ENCODE results near the gene NPIPB6.
A peak's percentile ranks its signal among the peaks of the same experiment; 100 is the strongest.

The NPIPB6 gene

DNA sequence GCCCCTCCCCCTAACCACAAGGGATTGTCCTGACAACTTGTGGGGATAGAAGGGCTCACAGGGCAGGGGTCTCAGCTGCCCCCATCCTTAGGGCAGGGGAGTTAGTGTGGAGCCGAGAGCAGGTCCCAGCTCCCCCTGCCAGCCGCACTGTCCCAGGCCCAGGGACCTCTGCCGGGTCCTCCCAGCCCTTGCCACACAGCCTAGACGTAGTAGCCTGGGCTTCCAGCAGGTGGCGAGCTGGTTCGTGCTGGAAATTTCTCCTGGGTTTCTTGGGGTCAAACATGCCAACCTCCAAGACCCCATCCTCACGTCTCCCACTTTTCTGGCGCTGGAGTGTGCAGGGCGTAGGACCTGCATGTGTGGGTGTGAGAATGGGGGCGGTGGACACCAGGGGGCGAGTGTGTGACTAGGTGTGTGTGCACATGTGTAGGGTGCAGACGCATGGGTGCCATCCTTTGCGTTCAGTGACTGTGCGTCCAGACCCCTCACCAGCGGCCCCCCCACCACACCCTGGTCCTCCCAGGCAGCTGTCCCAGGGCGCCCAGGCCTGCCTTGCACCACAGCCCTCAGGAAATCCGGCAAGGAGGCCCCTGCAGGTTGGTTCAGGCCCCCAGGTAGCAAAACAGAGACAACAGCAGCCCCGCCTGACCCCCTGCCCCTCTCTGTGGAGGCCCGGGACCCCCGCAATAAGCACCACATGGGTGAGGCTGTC, 41.5 kb downstream of the NPIPB6 start:
- no peak for DNase-seq

DNA sequence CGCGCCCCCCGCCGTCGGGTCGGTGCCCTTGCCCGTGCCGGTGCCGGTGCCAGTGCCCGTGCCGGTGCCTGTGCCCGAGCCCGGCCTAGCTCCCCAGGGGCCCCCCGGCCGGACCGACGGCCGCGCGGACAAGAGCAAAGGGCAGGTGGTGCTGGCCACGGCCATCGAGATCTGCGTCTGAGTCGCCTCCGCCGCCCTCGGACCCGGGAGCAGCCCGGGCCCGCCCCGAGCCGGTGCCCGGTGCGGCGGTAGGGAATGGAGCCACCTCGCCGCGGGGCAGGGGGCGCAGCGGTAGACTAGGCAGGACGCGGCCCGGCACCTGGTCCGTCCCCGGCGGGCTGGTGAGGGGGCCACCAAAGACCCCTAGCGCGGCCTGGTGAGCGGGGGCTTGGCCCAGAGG, 42.6 kb downstream of the NPIPB6 start:
- DNase-seq: no peak

DNA sequence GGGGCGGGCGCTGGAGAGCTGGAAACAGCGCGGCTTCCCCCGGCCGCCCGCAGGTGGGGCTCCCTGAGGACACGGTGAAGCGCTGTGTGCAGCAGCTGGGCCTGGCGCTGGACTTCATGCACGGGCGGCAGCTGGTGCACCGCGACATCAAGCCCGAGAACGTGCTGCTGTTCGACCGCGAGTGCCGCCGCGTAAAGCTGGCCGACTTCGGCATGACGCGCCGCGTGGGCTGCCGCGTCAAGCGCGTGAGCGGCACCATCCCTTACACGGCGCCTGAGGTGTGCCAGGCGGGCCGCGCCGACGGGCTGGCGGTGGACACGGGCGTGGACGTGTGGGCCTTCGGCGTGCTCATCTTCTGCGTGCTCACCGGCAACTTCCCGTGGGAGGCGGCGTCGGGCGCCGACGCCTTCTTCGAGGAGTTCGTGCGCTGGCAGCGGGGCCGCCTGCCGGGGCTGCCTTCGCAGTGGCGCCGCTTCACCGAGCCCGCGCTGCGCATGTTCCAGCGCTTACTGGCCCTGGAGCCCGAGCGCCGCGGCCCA, 43.2 kb downstream of the NPIPB6 start:
- DNase-seq: no peak

DNA sequence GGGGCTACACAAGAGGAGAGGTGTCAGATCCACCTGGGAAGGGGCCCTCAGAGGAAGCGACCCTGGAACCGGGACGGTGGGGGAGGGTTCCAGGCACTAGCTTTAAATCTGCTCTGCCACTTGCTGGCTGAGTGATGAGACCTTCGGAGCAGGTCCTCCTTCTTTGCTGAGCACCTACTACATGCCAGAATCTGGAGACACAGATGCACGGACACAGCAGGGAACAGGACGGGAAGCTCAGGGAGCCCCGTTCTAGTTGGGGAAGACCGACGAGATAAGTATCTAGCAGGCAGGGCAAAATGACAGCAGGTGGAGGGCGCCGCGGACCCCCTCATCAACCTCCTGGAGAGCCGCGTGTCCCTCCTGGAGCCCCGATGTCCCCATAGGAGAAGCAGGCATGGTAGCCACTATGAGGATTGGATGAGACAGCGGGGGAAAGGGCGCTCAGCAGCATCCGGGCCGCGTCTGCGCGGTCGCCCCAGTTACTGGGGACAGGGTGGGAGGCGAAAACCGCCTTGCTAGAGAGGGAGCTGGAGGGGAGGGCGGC, 43.8 kb downstream of the NPIPB6 start:
- no peak for DNase-seq

DNA sequence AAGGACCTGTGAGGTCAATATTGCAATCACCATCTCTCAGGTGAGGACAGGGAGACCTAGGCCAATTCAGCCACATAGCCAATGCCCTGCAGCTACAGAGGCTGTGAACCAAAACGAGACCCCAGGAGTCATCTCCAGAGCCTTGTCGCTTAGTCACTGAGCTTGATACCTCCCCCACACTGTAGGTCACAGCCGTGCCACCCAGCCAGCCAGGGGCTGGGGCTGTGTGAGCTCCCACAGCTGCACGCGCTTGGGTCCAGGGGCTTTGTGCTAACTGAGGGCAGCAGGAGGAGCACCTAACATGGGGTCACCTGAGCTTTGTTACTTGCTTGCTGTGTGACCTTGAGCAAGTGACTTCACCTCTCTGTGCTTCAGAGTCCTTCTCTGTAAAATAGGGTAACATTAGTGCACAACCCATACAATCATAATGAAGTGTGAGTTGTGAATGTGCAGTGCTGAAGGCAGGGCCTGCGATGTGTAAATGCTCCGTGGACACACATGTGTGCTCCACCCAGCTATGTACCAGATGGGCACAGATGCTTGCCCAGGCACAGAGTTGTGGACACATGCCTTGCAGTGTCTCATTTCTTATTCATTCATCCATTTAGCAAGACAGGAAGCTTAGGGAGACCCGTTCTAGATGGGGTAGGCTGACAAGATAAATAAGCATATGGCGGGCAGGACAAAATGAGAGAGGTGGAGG, 45.1 kb downstream of the NPIPB6 start:
- no peak for DNase-seq

DNA sequence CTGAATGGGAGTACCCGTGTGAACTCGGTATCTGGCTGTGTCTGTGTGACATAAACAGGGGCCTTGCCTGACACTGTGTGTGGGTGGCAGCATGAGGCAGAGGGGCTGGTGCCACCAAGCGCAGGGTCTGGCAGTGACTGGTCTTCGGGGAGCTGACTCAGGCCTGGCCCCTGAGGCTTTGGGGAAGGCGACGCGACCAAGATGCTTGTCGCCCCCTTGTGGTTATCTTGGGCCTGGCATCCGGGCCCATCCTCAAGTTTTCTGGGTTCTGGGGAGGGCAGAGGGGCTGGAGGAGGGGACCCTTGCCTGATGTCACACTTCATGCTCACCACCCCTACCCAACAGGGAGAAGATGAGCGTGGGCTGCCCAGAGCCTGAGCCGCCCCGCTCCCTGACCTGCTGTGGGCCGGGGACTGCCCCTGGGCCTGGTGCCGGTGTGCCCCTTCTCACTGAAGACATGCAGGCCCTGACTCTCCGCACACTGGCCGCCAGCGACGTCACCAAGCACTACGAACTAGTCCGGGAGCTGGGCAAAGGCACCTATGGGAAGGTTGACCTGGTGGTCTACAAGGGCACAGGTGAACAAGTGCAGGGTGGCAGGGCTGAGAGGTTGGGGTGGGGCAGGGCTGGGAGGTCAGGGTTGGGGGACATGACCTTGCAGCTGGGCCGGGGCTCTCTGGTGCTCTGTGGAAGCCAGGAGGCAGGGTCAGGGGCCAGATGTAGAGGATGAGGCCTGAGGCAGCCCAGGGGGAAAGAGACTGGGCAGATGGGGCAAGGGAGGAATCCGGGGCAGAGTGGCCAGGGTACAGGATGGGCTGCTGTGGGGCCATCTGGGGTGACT, 46.0 kb downstream of the NPIPB6 start:
- no peak for DNase-seq

DNA sequence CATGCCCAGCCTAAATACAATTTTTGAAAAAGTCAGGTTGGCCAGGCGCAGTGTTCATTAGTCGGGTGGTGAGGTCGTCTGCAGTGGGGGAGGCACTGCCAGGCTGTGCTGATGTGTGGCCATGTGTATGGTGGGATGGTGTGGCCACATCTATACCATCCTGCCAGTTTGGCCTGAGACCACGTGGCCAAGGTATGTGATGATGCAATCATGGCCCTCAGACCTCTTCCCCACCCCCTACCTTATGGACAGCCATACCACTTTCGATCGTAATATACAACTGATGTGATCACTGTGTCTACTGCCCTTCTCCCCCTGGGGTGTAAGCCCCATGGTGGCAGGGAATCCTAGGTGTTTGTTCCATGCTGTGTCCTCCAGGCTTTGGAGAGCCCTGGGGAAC, 47.3 kb downstream of the NPIPB6 start:
- DNase-seq: no peak

DNA sequence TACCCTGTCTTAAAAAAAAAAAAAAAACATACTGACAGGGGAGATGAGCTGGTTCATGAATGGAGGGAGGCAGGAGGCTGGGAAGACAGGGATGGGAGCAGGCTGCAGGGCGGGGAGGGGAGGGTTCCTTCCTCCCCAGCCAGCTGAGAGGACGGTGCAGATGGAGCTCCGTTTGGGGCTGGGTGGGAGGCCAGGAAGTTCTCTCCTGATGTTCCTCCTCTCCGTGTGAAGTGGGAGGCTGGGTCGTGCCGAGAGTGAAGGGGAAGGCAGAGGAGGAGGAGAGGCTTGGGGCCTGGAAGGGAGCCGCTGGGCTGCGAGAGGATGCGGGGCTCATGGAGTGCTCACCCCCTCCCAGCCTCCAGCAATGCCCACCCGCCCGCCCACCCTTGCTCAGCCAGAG, 49.7 kb downstream of the NPIPB6 start:
- DNase-seq: no peak

DNA sequence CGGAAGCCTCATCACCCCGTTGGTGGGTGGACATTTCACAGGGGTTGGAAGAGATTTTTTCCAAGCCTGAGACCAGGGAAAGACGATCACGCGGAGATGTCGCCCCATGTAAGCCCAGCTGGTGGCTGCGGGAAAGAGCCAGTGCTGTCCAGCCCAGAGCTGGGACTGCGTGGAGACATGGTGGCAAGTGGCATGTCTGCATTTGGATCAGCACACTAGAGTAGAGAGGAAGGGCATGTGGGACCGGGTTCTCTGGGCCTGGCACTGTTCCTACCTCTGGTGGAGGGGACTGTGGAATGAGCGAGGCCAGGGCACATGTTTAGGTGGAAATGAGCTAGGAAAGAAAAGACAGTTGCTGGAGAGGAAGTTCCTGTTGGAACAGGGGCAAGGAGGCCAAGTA, 51.0 kb downstream of the NPIPB6 start:
- DNase-seq: no peak

DNA sequence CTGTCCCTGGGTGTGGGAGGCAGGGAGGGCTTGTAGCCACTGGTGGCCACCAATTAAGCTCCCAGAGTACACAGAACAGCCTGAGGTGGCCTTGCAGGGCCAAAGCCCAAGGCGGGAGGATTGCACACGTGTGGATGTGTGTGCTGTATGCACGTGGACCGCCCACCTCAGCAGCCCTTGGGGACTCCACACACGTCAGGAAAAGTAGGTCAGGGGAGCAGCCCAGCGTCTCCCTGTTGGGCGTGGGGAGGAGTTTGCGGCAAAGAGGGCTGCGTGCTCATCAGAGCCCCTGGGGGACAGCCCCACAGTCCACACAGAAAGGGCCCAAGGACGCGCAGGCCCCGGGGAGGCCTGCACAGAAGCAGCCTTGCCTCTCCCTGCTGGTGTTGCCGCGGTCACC, 51.4 kb downstream of the NPIPB6 start:
- no peak for DNase-seq

DNA sequence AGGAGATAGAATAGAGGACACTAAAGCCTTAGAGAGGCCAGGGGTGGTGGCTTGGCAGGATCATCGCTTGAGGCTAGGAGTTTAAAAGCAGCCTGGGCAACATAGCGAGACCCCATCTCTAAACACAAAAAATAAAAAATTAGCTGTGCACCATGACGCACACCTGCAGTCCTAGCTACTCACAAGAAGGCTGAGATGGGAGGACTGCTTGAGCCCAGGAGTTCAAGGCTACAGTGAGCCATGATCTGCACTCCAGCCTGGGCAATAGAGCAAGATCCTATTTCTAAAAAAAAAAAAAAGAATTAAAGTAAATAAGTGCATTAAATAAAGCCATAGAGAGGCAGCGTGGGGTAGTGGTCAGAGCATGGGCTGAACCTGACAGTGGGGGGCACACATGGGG, 51.9 kb downstream of the NPIPB6 start:
- no peak for DNase-seq

DNA sequence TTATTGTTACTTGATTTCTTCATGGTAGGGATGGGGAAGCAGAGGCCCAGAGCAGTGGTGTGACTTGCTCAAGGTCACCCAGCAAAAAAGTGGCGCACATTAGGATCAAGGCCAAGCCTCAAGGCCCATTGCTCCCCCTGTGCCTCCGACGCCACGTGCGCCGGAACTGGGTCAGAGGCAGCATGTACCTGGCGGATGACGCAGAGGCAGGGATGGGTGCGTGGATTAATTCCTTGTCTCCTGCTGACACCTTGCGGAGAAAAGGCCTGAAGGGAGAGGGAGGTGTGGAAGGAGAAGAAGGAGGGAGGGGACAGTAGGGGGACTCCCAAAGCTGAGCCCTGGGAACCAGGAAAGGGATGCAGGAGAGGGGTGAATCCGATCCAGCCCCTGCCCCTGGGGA, 52.5 kb downstream of the NPIPB6 start:
- no peak for DNase-seq

DNA sequence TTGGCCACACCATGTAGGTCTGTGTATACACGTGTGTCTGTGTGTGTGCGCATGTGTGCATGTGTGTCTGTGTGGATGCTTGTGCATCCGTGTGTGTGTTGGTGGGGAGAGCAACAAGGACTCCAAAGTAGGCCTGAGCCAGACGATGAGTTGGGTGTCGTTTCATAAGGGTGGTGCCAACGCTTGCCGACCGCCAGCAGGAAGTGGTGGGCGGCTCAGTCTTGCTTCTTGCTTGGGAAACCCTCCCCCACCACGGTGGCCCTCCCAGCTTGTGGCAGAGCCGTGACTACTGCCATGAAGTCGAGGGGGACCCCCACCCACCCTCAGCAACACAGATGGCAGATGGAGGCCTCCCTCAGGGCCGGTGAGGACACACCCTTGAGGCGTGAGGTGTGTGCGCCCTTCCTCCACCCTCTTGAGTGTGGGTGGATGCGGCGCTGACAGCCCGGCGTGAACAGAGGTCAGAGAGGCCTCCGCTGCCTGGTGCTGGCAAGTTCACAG, 53.4 kb downstream of the NPIPB6 start:
- no peak for DNase-seq

DNA sequence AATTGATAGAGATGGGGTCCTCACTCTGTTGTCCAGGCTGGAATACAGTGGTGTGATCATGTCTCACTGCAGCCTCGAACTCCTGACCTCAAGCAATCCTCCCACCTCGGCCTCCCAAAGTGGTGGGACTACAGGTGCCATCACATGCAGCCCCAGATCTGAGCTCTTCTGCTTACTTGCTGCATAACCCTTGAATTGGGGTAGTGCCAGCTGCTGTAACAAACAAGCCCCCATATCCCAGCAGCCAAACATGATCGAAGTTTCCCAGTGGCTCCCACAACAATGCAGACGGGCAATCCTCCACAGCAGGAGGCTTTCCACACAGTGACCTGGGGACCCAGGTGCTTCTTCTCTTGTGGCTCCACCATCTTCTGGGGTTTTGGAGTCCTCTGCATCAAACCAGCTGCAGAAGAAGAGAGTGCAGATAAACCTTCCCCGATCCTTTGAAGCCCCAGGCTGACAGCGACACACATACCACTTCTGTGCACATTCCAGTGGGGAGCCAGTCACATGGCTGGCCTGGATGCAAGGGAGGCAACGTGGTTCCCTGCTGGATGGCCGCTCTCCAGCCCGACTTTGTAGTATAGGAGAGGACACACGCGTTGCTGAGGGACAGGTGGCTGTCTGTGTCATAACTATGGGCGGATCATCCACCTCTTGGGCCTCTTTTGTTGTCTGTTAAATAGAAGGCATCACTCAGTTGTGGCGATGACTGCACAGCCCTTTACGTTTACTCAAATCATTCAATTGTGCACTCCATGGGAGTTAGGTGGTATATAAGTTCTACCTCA, 54.3 kb downstream of the NPIPB6 start:
- DNase-seq: peak; percentile 38

DNA sequence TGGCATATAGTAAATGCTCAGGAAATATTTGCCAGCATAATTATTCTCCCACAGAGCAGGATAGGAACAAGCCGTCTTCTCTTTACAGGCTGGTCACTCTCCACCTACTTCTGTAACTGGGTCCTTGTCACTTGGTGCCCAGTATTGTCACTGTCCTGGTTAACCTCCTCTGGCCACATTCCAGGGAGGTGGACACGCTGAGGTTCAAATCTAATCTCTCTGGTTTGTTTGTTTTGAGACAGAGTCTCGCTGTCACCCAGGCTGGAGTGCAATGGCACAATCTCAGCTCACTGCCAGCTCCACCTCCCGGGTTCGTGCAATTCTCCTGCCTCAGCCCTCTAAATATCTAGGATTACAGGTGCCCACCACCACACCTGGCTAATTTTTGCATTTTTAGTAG, 55.4 kb downstream of the NPIPB6 start:
- no peak for DNase-seq

DNA sequence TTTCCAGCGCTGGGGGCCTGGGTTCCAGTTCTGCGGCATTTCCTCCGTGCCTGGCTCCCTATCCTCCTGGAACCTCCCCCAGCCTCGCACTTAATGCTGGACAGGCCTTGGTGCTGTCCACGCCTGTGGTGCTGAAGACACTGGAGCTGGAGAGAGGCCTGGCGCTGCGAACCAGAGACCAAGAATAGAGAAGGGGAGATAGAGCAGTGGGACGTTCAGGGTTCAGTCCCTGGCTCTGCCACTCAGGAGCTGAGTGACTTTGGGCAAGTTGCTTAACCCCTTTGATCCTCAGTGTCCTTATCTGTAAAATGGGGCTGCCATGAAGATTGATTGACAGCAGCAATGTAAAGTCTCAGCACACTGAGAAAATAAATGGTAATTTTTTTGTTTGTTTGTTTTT, 59.1 kb downstream of the NPIPB6 start:
- no peak for DNase-seq

DNA sequence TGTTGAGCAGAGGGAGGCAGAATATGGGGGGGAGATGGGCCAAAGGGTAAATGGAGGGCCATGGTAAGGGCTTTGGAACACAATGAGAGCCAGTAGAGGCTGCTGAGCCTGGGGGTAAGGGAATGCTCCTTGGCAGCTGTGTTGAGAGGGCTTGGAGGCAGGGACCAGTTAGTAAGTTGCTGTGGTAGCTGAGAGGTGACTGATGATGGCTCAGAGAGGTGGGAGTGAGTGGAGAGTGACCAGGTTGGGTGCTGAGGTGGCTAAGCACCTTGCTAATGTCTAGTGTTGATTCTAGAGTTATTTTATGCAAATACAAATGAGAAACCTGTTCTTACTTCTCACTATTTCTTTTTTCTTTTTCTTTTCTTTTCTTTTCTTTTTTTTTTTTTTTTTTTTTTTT, 60.2 kb downstream of the NPIPB6 start:
- DNase-seq: no peak

DNA sequence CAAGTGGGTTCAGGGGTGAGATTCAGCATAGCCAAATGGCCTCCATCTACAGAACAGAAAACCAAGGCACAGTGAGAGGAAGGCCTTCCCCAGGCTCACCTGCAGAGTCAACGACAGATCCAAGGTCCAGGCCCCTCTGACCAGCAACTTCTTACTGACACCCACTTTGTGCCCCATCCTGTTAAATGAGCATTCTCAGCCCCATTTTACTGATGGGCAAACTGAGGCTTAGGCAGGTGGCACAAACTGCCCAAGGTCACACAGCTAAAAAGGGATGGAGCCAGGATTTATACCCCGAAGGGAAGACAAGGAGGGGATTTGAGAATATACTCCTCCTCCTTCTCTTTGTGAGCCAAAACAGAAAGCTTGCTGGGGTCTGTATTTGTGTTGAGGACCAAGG, 61.7 kb downstream of the NPIPB6 start:
- no peak for DNase-seq

DNA sequence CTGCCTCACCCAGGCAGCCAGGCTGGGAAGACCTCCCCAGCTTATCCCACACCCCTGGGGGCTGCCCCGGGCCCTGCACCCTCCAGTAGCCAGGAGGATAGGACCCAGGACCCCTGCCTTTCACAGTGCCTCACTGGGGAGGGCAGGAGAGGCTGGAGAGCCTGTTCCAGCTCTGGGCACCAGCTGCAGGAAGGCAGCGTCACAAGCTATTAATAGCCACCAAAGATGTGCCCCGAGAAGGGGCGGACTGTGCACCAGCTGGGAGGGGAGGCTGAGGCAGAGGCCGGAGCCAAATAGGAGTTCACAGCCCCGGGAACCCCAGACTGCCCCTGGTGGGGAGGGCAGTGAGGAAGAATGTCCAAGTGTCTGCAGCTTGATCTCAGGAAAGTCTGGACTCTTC, 62.2 kb downstream of the NPIPB6 start:
- no peak for DNase-seq

DNA sequence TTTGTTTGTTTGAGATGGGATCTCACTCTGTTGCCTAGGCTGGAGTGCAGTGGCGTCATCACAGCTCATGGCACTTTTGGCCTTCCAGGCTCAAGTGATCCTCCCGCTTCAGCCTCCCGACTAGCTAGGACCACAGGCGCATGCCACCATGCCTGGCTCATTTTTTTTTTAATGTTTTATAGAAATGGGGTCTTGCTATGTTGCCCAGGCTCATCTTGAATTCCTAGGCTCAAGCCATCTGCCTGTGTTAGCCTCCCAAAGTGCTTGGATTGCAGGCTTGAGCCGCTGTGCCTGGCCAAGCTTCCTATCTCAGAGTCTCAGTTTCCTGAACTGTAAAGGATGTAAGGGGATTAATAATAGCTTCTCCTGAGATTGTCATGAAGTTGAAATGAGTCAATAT, 63.0 kb downstream of the NPIPB6 start:
- DNase-seq: no peak

DNA sequence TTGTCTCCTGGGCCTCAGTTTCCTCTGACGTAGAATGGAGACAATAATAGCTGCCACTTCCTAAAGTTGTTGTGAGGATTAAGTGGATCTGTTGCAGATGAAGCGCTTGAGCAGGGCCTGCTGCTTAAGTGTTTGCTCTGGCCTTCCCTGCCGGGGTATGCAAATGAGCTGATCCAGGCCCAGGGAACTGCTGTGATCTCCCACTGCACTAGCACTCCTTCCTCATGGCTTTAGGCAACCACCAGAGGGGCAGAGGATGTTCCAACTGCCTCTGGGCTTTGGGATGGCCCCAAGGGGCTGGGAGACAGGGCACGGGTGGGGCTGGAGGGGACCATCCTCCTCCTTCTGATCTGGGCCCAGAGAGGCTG, 64.8 kb downstream of the NPIPB6 start:
- peak; percentile 74 for DNase-seq

DNA sequence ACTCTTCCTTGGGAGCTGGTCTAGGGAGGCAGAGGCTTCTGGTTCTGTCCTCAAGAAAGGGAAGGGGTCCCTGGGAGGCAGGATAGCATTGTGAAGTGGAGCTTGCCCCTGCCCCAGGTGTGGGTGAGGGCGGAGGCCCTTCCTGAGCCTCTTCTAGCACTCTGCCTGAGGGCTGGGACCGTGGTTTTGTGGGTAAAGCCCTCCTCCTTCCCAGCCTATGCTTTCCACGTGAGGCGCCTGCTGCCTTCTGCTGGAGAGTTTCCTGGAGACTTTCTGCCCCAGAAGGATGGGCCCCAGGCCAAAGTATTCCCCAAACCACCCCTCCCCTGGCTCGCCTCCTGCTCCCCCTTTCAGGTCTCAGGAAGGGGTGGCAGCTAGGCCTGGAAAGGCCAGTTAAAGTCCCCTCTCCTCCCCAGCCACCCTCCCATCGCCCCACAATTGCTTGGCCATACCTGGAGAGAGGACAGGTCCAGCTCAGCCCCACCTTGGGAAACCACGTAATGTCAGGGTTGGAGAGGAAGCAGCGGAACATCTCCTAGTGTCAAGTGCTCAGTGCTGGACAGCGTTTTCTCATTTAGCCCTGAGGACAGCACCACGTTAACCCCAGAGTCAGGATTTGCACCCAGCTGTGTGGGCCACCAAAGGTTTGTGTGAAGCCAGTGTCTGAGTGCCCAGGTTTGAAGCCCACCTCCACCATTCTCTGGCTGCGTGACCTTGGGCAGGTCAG, 65.4 kb downstream of the NPIPB6 start:
- DNase-seq: peak; percentile 17
